Effector memory CD4-positive, alpha-beta T cell (primary cell): ENCODE results near the gene JUP.

ENCODE experiments used
- DNase-seq, 3 donors: peaks; one replicate each; pipeline ENCODE4 v3.0.0-alpha.2; 2020
- H3K27ac ChIP-seq: 2 replicates; pipeline ENCODE4 v1.7.0; 2013; ENCODE audit warnings: mild to moderate bottlenecking, low read length, moderate library complexity; ENCODE audit not compliant: insufficient read depth, poor library complexity, severe bottlenecking
- H3K27me3 ChIP-seq: replicated peaks from 2 replicates; pipeline ENCODE4 v1.7.0; 2013; ENCODE audit warnings: mild to moderate bottlenecking, low read length; ENCODE audit not compliant: insufficient read depth, control insufficient read depth, poor library complexity, severe bottlenecking
- H3K36me3 ChIP-seq: 2 replicates; pipeline ENCODE4 v1.7.0; 2013; ENCODE audit warnings: mild to moderate bottlenecking, low read length, moderate library complexity; ENCODE audit not compliant: control insufficient read depth, insufficient read depth
- H3K4me1 ChIP-seq: 2 replicates; pipeline ENCODE4 v1.7.0; 2013; ENCODE audit warnings: low read length, mild to moderate bottlenecking; ENCODE audit not compliant: control insufficient read depth, insufficient read depth, poor library complexity, severe bottlenecking
- H3K4me3 ChIP-seq: 2 replicates; pipeline ENCODE4 v1.7.0; 2013; ENCODE audit warnings: low read length, low read depth, mild to moderate bottlenecking; ENCODE audit not compliant: insufficient read depth, poor library complexity, severe bottlenecking
- H3K9me3 ChIP-seq: 2 replicates; pipeline ENCODE4 v1.7.0; 2013; ENCODE audit warnings: mild to moderate bottlenecking, low read length, moderate library complexity; ENCODE audit not compliant: control insufficient read depth

JUP gene

GRCh38 chr17:41769985-41770384 is 16.5 kb downstream of the JUP start:
- no peak overlapping the region for H3K4me3 ChIP-seq
- H3K27me3 ChIP-seq, result no peaks in the 10 kb centered on the region
- H3K27ac ChIP-seq, result no peak overlapping the region
- no peak for DNase-seq
- no peaks in the 10 kb centered on the region for H3K9me3 ChIP-seq
- H3K4me1 ChIP-seq, result no peaks in the 10 kb centered on the region
- H3K36me3 ChIP-seq, result no peaks in the 10 kb centered on the region

- no peaks in the 10 kb centered on the region for H3K36me3 ChIP-seq
These were observed 17.1 kb downstream of the JUP start for GRCh38 chr17:41769346-41769862.

GRCh38 chr17:41768682-41769288 is 17.7 kb downstream of the JUP start:
- no peaks in the 10 kb centered on the region for H3K4me1 ChIP-seq
- H3K36me3 ChIP-seq, result no peaks in the 10 kb centered on the region
- no peak overlapping the region for H3K4me3 ChIP-seq
- no peaks in the 10 kb centered on the region for H3K9me3 ChIP-seq
- no peaks in the 10 kb centered on the region for H3K27me3 ChIP-seq
- no peak for DNase-seq
- no peak overlapping the region for H3K27ac ChIP-seq

More at GRCh38 chr17:41769346-41769862, 17.1 kb downstream of the JUP start:
- no peak overlapping the region for H3K4me3 ChIP-seq
- H3K4me1 ChIP-seq, result no peaks in the 10 kb centered on the region
- no peaks in the 10 kb centered on the region for H3K27me3 ChIP-seq
- no peaks in the 10 kb centered on the region for H3K9me3 ChIP-seq
- DNase-seq, result no peak
- no peak overlapping the region for H3K27ac ChIP-seq

DNA sequence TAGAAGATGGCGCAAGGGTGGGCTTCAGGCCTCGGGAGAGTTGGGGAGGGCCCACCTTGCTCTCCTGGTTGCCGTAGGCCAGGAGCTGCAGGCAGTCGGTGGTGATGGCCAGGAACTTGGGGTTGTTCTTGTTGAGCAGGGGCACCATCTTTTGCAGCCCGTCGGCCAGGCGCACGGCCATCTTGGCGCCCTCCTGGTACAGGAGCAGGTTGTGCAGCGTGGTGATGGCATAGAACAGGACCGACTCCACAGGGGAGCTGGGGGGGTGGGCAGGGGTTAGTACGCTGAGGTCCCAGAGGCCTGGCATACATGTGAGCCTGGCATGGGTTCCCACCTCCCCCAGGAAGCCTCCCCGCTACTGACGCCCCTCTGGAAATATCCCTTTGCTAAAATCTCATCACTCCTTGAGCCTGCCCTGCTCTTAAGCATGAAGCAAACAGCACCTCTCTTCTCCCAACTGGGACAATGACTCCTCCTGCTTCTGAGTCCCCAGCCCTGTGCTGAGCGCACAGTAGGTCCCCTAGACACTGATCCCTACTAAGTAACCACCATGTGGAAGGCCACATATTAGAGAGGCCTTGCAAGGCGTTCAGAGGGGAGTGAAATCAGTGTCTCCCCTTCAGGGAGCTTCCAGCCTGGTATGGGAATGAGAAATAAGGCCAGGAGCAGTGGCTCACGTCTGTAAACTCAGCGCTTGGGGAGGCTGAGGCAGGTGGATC is 19.0 kb downstream of the JUP start:
- Histone ChIP-seq H3K36me3 (no peaks in the 10 kb centered on the region), H3K27me3 (no peaks in the 10 kb centered on the region), H3K9me3 (no peaks in the 10 kb centered on the region), H3K4me3 (no peak overlapping the region), H3K4me1 (no peaks in the 10 kb centered on the region), H3K27ac (no peak overlapping the region)
- DNase-seq, result no peak

GRCh38 chr17:41766135-41766534 is 20.4 kb downstream of the JUP start:
- DNase-seq, result no peak
- Histone ChIP-seq H3K36me3 (no peaks in the 10 kb centered on the region), H3K27me3 (no peaks in the 10 kb centered on the region), H3K4me3 (no peak overlapping the region), H3K9me3 (no peaks in the 10 kb centered on the region), H3K27ac (no peak overlapping the region), H3K4me1 (no peaks in the 10 kb centered on the region)

GRCh38 chr17:41763327-41763726 is 23.2 kb downstream of the JUP start:
- Histone ChIP-seq H3K27me3 (no peaks in the 10 kb centered on the region), H3K4me1 (no peaks in the 10 kb centered on the region), H3K4me3 (no peak overlapping the region), H3K9me3 (no peaks in the 10 kb centered on the region), H3K27ac (no peak overlapping the region), H3K36me3 (no peaks in the 10 kb centered on the region)
- DNase-seq, result no peak

- H3K27ac ChIP-seq, result no peak overlapping the region
- no peaks in the 10 kb centered on the region for H3K36me3 ChIP-seq
- H3K27me3 ChIP-seq, result no peaks in the 10 kb centered on the region
- H3K4me3 ChIP-seq, result no peak overlapping the region
- no peaks in the 10 kb centered on the region for H3K9me3 ChIP-seq
- no peaks in the 10 kb centered on the region for H3K4me1 ChIP-seq
- DNase-seq, result no peak
These were observed 23.7 kb downstream of the JUP start for GRCh38 chr17:41762841-41763240.

DNA sequence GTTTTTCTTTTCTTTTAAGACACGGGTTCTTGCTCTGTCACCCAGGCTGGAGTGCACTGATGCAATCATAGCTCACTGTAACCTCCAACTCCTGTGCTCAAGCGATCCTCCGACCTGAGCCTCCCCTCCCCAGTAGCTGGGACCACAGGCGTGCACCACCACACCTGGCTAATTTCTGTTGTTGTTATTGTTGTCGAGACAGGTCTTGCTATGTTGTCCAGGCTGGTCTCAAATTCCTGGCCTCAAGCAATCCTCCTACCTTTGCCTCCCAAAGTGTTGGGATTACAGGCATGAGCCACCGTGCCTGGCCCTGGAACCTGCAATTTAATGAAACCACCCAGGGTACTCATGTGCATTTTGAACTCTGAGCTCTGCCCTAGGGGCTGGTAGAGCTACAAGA is 24.1 kb downstream of the JUP start:
- no peak overlapping the region for H3K4me3 ChIP-seq
- H3K4me1 ChIP-seq, result no peaks in the 10 kb centered on the region
- no peaks in the 10 kb centered on the region for H3K36me3 ChIP-seq
- no peak overlapping the region for H3K27ac ChIP-seq
- H3K27me3 ChIP-seq, result no peaks in the 10 kb centered on the region
- H3K9me3 ChIP-seq, result no peaks in the 10 kb centered on the region
- no peak for DNase-seq

DNA sequence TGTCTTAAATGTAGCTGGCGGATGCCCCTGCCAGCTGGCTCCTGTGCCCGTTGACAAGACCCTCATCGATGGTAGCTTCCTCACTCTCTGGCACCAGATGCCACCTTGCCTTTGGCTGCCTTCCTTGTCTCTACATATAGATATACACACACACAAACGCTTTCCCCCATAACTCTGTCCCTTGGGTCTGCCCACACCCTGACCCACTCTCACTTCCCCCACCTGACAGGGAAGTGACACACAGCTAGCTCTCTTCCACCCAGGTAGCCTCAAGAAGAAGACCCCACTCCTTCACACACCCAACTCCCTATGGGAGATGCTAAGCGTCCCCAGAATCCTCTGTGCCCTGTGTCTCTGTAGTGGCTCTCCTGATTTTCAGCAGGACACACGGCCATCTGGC is 25.6 kb downstream of the JUP start:
- Histone ChIP-seq H3K4me3 (no peak overlapping the region), H3K36me3 (no peaks in the 10 kb centered on the region)

DNA sequence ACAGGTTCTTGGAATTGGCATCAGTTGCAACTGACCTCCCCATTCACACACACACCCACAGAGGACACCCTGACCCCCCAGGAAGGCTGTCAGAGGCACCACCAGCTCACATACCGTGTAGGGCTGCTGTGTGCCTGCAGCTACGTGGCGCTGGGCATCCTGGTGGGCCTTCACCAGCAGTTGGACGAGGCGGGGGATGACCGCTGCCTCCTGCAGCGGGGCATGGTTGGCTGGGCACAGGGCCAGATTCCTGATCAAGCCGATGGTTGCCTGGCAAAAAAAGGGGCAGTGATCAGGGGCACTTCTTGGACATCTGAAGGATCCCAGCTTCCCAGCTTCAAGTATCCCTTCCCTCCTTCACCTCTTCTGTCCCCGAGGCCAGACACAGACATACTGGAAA is 27.9 kb downstream of the JUP start:
- H3K4me1 ChIP-seq, result no peaks in the 10 kb centered on the region
- H3K36me3 ChIP-seq, result no peaks in the 10 kb centered on the region
- no peak for DNase-seq
- H3K27ac ChIP-seq, result no peak overlapping the region
- no peak overlapping the region for H3K4me3 ChIP-seq
- H3K9me3 ChIP-seq, result no peaks in the 10 kb centered on the region
- H3K27me3 ChIP-seq, result no peaks in the 10 kb centered on the region

More for the DNA sequence above, 25.6 kb downstream of the JUP start:
- Histone ChIP-seq H3K27ac (no peak overlapping the region), H3K9me3 (no peaks in the 10 kb centered on the region), H3K4me1 (no peaks in the 10 kb centered on the region), H3K27me3 (no peaks in the 10 kb centered on the region)
- DNase-seq, result no peak
